B cell (primary cell): ENCODE data around the gene ANKS1A. TPM values are rescaled to one million over a fixed set of nuclear protein-coding genes. Genes with fewer than 3 reads are reported as not detected.

ENCODE experiments used
- ATAC-seq: fragments of 200-7000 bp; cut with Tn5 transposase; one replicate; pipeline ENCODE4 v1.10.0; 2021; ENCODE audit warnings: low read depth, mild to moderate bottlenecking, moderate number of reproducible peaks, moderate library complexity
- CTCF ChIA-PET: fragments of 350-600 bp; sonication (Branson Sonifier 250); formaldehyde crosslinking; loops from one replicate; lab custom pipeline; 2021; ENCODE audit warnings: antibody characterized with exemption, inconsistent platforms; lab: Charles Lee
- POLR2A ChIA-PET: fragments of 350-600 bp; sonication (Branson Sonifier 250); formaldehyde crosslinking; loops from one replicate; lab custom pipeline; 2021; ENCODE audit warnings: antibody characterized with exemption; lab: Charles Lee
- DNase-seq: peaks from one replicate; pipeline ENCODE4 v3.0.0; 2013
- H2AFZ ChIP-seq: 2 replicates; pipeline ENCODE4 v1.6.1; 2012; ENCODE audit warnings: mild to moderate bottlenecking, low read depth, low read length; ENCODE audit not compliant: insufficient read depth, poor library complexity, severe bottlenecking
- H3K27ac ChIP-seq, 2 donors: 1 replicate in 1 of 2; 2 replicates in 1 of 2; pipeline ENCODE4 v1.5.1; 2012 to 2013; ENCODE audit warnings: low read length in 2 of 2, mild to moderate bottlenecking in 2 of 2, moderate library complexity in 1 of 2
- H3K27me3 ChIP-seq, 4 experiments: fragments of 200-600 bp in 1 of 4; sonication (generic) in 1 of 4; replicated peaks in 1 of 4; 1 replicate in 2 of 4; 2 replicates in 2 of 4; pipeline versions ENCODE4 v1.6.1 to v1.7.0; 2013 to 2016; ENCODE audit warnings: low read length in 3 of 4, mild to moderate bottlenecking in 2 of 4, mixed read lengths in 1 of 4, moderate library complexity in 1 of 4; ENCODE audit not compliant: insufficient read depth in 4 of 4, control insufficient read depth in 3 of 4; ENCODE audit errors: control extremely low read depth in 1 of 4
- H3K36me3 ChIP-seq, 2 experiments: replicated peaks in 1 of 2; 1 replicate in 1 of 2; 2 replicates in 1 of 2; pipeline versions ENCODE4 v1.6.1 to v1.7.1; 2013; ENCODE audit warnings: low read length in 1 of 2; ENCODE audit not compliant: insufficient read depth in 2 of 2, control insufficient read depth in 1 of 2; ENCODE audit errors: control extremely low read depth in 1 of 2, extremely low read depth in 1 of 2
- H3K4me1 ChIP-seq, 2 donors: fragments of 200-600 bp in 1 of 2; sonication (generic) in 1 of 2; 1 replicate in 1 of 2; 2 replicates in 1 of 2; pipeline versions ENCODE4 v1.5.1 to v1.6.1; 2013 to 2017; ENCODE audit warnings: low read length in 2 of 2; ENCODE audit not compliant: control insufficient read depth in 2 of 2, insufficient read depth in 2 of 2
- H3K4me2 ChIP-seq: replicated peaks from 2 replicates; pipeline ENCODE3; 2012; ENCODE audit warnings: mild to moderate bottlenecking, low read depth, low read length; ENCODE audit not compliant: poor library complexity, severe bottlenecking
- H3K4me3 ChIP-seq, 5 experiments: fragments of 200-600 bp in 1 of 5; sonication (generic) in 1 of 5; 1 replicate in 3 of 5; 2 replicates in 2 of 5; pipeline versions ENCODE4 v1.5.1 to v1.7.0; 2011 to 2016; ENCODE audit warnings: low read length in 4 of 5, mild to moderate bottlenecking in 4 of 5, low read depth in 2 of 5, control low read depth in 1 of 5, moderate library complexity in 1 of 5; ENCODE audit not compliant: insufficient read depth in 1 of 5; ENCODE audit errors: control extremely low read depth in 1 of 5, extremely low read depth in 1 of 5
- H3K79me2 ChIP-seq: fragments of 200-600 bp; sonication (generic); one replicate; pipeline ENCODE4 v1.6.0; 2016; ENCODE audit warnings: low read length; ENCODE audit not compliant: control insufficient read depth, insufficient read depth
- H3K9ac ChIP-seq: fragments of 200-600 bp; sonication (generic); 2 replicates; pipeline ENCODE4 v1.6.1; 2017; ENCODE audit warnings: mild to moderate bottlenecking, low read length, moderate library complexity
- H3K9me3 ChIP-seq, 3 donors: one replicate each; pipeline versions ENCODE4 v1.6.1 to v1.7.1; 2013; ENCODE audit warnings: low read length in 2 of 3; ENCODE audit not compliant: control insufficient read depth in 2 of 3, insufficient read depth in 1 of 3; ENCODE audit errors: control extremely low read depth in 1 of 3
- H4K20me1 ChIP-seq: 2 replicates; pipeline ENCODE4 v1.6.0; 2012; ENCODE audit warnings: mild to moderate bottlenecking, low read length; ENCODE audit not compliant: insufficient read depth, control insufficient read depth, poor library complexity, severe bottlenecking
- H3K27ac Mint-ChIP-seq: one replicate; pipeline ENCODE4 v1.8.0; 2021; ENCODE audit warnings: mixed read lengths
- H3K27me3 Mint-ChIP-seq: one replicate; pipeline ENCODE4 v1.8.0; 2021; ENCODE audit warnings: mixed read lengths
- H3K4me1 Mint-ChIP-seq: one replicate; pipeline ENCODE4 v1.8.0; 2021; ENCODE audit warnings: mixed read lengths
- H3K4me3 Mint-ChIP-seq: one replicate; pipeline ENCODE4 v1.8.0; 2021; ENCODE audit warnings: mixed read lengths
- H3K9me3 Mint-ChIP-seq: one replicate; pipeline ENCODE4 v1.8.0; 2022; ENCODE audit warnings: mixed read lengths; ENCODE audit not compliant: insufficient read depth
- CTCF ChIP-seq: fragments of 200-600 bp; IDR thresholded peaks from one replicate; pipeline ENCODE4 v1.8.0; 2022; ENCODE audit warnings: antibody characterized with exemption, mild to moderate bottlenecking
- EZH2 ChIP-seq: IDR thresholded peaks from 2 replicates; pipeline ENCODE4 v1.6.1; 2012; ENCODE audit warnings: borderline replicate concordance, low read depth, mild to moderate bottlenecking, moderate library complexity, low read length; ENCODE audit not compliant: insufficient read depth, poor library complexity, severe bottlenecking
- WGBS: methylation state at CpG from one replicate; pipeline ENCODE4 v1.1.5; 2013; ENCODE audit warnings: missing lambda C conversion rate; ENCODE audit not compliant: insufficient coverage; 5-methylcytosine and 5-hydroxymethylcytosine counted together
- intact Hi-C: fragments of 100-400 bp; cut with micrococcal nuclease; formaldehyde crosslinking; loops from one replicate; pipeline ENCODE4 v1.10.0; 2022
- polyA plus RNA-seq: library from polyadenylated mRNA; depleted of rRNA; stranded (reverse); fragments of >200 nt; gene quantifications from 2 replicates; pipeline ENCODE4 v1.2.3, GENCODE V29; 2012
- total RNA-seq, 2 donors: library from RNA; stranded (reverse); fragments of 120-200 nt in 1 of 2; gene quantifications; 1 replicate in 1 of 2; 2 replicates in 1 of 2; pipeline versions ENCODE4 v1.2.3 to v1.2.4, GENCODE V29; 2013 to 2022

Gene ANKS1A
- total and polyA plus RNA-seq, 2 donors (not counting 1 experiment from before 2014, with no cell fraction given) = 3.4 to 19.7 TPM

- no peak for ATAC-seq
- 97% methylated on average over 18 of the region's 21 CpGs for WGBS
- CTCF ChIA-PET = no interaction called here
These were observed 170.7 kb downstream of the ANKS1A start for GRCh38 chr6:35059596-35060345.

More at GRCh38 chr6:35059596-35060345, 170.7 kb downstream of the ANKS1A start:
- no peaks in the 10 kb centered on the region for H3K9me3 Mint-ChIP-seq
- peaks cover 8% of the 10 kb centered on the region for H3K4me1 Mint-ChIP-seq
- no peak overlapping the region for H3K4me3 Mint-ChIP-seq
- Histone ChIP-seq H3K27ac (no peak overlapping the region), H3K27me3 (no peaks in the 10 kb centered on the region), H3K9me3 (no peaks in the 10 kb centered on the region), H3K36me3 (peaks cover 0 to 2% of the 10 kb centered on the region in 2 experiments), H3K4me1 (peaks cover 0 to 8% of the 10 kb centered on the region in 2 donors), H3K4me3 (no peak overlapping the region), H3K4me2 (no peak overlapping the region), H3K9ac (no peak overlapping the region), H2AFZ (no peak overlapping the region), H4K20me1 (no peaks in the 10 kb centered on the region), H3K79me2 (no peaks in the 10 kb centered on the region)
- TF ChIP-seq EZH2 (no peak), CTCF (no peak)
- no peak for DNase-seq
- intact Hi-C loops = no loop called here
- H3K27ac Mint-ChIP-seq = no peak overlapping the region
- no peaks in the 10 kb centered on the region for H3K27me3 Mint-ChIP-seq
- POLR2A ChIA-PET = no interaction called here
